ENCODE results near the gene AGPAT2.

Gene AGPAT2

GRCh38 chr9:136661641-136662325 is 25.5 kb downstream of the AGPAT2 start:
- DNase-seq (ENCODE audit: low spot score): no peak

- DNase-seq (ENCODE audit: low spot score): no peak
These were observed 26.2 kb downstream of the AGPAT2 start for GRCh38 chr9:136660971-136661550.

- no peak for DNase-seq (ENCODE audit: low spot score)
These were observed 27.1 kb downstream of the AGPAT2 start for GRCh38 chr9:136659861-136660784.

- no peak for DNase-seq (ENCODE audit: low spot score)
These were observed 28.3 kb downstream of the AGPAT2 start for GRCh38 chr9:136658849-136659535.

GRCh38 chr9:136657974-136658848 is 29.0 kb downstream of the AGPAT2 start:
- DNase-seq (ENCODE audit: low spot score): no peak

- DNase-seq (ENCODE audit: low spot score): no peak
These were observed 30.3 kb downstream of the AGPAT2 start for GRCh38 chr9:136656795-136657611.

- no peak for DNase-seq (ENCODE audit: low spot score)
These were observed 31.0 kb downstream of the AGPAT2 start for GRCh38 chr9:136656183-136656738.

- no peak for DNase-seq (ENCODE audit: low spot score)
These were observed 31.6 kb downstream of the AGPAT2 start for GRCh38 chr9:136655536-136656182.

- DNase-seq (ENCODE audit: low spot score): no peak
These were observed 32.3 kb downstream of the AGPAT2 start for GRCh38 chr9:136654820-136655535.

- no peak for DNase-seq (ENCODE audit: low spot score)
These were observed 33.8 kb downstream of the AGPAT2 start for GRCh38 chr9:136653323-136654079.

GRCh38 chr9:136651860-136652259 is 35.4 kb downstream of the AGPAT2 start:
- no peak for DNase-seq (ENCODE audit: low spot score)

GRCh38 chr9:136650648-136651047 is 36.6 kb downstream of the AGPAT2 start:
- no peak for DNase-seq (ENCODE audit: low spot score)

GRCh38 chr9:136650021-136650420 is 37.2 kb downstream of the AGPAT2 start:
- DNase-seq (ENCODE audit: low spot score): no peak

- DNase-seq (ENCODE audit: low spot score): no peak
These were observed 38.5 kb downstream of the AGPAT2 start for GRCh38 chr9:136648751-136649150.

- no peak for DNase-seq (ENCODE audit: low spot score)
These were observed 40.2 kb downstream of the AGPAT2 start for GRCh38 chr9:136646827-136647711.

GRCh38 chr9:136645903-136646754 is 41.1 kb downstream of the AGPAT2 start:
- no peak for DNase-seq (ENCODE audit: low spot score)
